Stimulated activated CD8-positive, alpha-beta memory T cell treated with anti-CD3 and anti-CD28 coated beads, Interleukin-15, amount 100 ng/mL, for 4 hours (primary cell): ENCODE measurements around the gene METTL5.
"Not testable (repeated sequence)": the region's sequence is repeated elsewhere in the genome, so short reads cannot be mapped to it uniquely, and the experiment has no call there.

ENCODE experiments used
- DNase-seq, 2 donors: peaks; one replicate each; pipeline ENCODE4 v3.0.0-alpha.2; 2020; ENCODE audit warnings: low read depth in 2 of 2

The METTL5 gene

DNA sequence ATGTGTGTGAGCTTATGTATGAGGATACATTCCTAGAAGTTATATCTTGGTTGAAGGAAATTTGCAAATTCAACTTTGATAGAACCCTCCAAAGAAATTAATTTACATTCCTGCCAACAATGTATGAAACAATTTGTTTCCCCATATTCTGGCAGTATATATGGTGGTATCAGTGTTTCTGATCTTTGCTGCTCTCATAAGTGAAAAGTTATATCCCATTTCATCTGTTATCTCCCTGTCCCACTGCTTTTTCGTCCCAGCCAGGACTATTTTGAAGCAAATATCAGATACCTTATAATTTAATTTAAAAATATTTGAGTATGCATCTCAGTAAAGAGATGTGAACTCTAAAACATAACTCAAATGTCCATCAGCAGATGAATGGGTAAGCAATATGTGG, 9.7 kb upstream of the METTL5 start:
- no peak for DNase-seq

DNA sequence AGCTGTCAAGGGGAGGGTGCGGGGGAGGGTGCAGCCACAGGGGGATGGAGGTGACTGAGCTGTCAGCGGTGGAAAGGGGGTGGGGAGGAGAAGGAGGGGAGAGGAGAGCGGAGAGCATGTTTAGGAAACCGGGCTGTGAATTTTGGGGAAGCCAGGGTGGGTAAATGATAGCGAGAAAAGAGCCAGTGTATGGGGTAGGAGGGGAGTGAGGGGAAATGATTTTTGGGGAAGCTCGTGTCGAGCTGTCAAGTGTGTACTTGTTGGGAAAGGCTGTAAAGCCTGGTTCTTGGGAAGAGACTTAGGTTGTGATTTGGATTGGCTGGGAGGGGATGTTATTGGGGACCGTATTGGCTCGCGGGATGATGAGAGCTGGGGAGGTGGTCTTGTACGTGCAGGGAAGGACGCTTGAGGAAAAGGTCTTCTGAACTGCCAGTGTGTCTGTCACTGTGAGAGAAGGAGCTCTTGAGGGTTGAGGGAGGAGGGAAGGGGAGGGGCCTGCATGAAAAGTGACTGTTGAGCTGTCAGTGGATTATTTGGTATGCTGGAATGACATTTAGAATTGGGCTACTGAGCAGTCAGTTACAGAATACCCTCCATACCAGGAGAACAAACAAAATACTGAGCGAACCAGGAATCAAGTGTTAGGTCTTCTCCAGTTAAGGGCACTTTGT, 3.6 kb upstream of the METTL5 start:
- peak in 1 of 2 donors; percentile 34 for DNase-seq

GRCh38 chr2:169827272-169828140, 2.8 kb upstream of the METTL5 start, which contains the start of gene UBR3:
TSS of gene UBR3 (plus strand) at chr2:169827454. CDS start at chr2:169827508, 54 bp downstream.
- DNase-seq, result peak; percentile 69 to 77

DNA sequence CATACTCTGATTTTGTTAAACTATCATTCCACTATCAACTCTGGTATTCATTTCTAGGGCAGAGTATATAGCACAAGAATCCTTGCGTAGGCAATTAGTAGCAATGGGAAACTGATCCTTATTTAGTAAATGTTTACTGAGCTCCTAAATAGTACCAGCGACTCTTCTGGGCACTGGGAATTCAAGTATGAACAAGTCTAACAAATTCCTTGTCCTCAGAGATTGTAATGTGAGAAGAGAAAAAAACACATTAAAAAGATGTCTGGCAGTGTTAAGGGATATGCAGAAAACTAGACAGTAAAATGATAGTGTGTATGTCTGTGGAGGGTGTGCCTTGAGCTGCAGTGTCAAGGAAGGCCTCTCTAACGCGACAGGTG, 721 bp downstream of the METTL5 start:
- DNase-seq, result no peak

DNA sequence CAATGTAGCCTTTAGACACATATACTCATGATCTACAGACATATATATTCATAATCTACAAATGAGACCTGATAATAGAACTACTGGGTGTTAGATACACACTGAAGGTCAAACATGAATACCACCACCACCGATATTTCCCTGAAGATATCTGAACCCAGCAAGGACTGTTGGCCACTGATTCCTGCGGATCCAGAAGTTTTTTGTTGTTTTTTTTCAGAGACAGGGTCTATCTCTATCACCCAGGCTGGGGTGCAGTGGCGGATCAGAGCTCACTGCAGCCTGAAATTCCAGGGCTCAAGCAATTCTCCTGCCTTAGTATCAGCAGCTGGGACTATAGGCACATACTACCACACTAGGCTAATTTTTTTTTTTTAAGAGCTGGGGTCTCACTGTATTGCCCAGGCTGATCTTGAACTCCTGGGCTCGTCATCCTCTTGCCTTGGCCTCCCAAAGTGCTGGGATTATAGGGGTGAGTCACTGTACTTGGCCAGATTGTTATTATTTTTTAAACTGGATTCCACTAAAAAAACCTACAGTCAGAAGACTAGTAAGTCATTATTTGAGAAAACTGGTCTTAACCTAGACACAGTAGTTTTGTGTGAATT, 1.8 kb downstream of the METTL5 start:
- no peak for DNase-seq

DNA sequence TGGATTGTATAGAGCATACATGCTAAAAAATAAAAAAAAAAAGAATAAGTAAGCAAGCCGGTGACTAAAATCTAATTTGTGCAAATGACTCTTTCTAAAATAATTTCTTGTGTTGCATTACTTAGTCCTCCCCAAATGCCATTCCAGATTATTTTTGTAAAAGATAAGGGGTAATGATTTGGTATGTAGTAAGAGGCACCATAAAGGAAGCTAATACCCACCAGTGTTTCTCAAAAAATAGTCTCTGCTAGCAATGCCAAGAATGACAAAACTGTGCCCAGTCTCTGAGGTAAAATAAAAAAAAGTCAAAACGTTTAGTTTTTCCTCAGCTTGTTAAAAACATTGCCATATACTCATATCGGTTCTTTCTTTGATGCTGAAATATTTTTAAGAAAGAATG, 2.7 kb downstream of the METTL5 start:
- DNase-seq, result no peak

DNA sequence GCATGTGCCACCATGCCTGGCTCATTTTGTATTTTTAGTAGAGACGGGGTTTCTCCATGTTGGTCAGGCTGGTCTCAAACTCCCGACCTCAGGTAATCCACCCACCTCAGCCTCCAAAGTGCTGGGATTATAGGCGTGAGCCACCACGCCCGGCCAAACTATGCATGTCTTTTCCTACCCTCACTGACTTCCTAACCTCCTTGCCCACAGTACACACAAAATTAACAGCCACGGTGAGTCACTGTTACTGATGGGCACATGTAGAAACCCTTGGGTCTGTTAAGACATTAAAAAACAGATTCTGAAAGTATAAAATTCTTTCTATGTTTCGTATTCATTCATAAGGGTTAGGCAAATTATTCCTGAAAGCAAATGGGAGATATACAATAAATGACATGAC, 4.6 kb downstream of the METTL5 start:
- DNase-seq, result not testable (repeated sequence)

DNA sequence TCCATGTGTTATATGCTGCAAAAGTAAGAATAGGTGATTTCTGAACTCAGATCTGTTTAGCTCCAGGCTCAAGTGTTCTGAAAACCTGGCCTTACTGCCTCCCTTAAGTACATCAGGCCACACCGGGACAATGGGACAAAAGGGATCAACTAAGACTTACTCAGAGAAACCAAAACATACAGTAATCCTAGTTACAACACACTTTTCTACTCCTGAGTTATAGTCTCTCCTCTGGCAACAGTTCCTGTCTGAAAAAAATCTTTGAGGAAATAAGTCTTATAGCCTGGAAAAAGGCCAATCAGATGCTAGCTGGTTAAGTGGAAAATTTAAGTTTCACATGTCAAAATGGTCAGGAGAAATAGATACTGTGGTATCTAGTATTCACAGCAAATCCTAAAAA, 5.6 kb downstream of the METTL5 start:
- DNase-seq, result no peak

DNA sequence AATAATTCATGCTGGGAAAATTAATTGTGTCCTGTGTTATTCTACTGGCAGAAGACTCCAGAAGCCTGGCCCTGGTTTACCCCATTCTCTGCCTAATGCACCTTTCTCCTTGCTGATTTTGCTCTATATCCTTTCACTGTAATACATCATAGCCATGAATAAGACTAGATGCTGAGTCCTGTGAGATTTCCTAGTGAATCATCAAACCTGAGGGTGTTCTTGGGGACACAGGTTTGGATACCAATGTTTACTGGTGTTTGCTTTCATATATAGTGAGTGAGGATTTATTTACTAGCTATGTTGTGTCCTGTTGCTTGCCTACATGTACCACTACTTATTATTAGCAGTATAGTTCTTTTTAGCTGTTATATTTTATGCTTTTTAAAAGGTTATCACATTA, 6.5 kb downstream of the METTL5 start:
- no peak for DNase-seq

GRCh38 chr2:169817369-169817768, 7.3 kb downstream of the METTL5 start:
- DNase-seq, result not testable (repeated sequence)

- DNase-seq, result not testable (repeated sequence)
Observed at GRCh38 chr2:169816961-169817360, 7.7 kb downstream of the METTL5 start.

DNA sequence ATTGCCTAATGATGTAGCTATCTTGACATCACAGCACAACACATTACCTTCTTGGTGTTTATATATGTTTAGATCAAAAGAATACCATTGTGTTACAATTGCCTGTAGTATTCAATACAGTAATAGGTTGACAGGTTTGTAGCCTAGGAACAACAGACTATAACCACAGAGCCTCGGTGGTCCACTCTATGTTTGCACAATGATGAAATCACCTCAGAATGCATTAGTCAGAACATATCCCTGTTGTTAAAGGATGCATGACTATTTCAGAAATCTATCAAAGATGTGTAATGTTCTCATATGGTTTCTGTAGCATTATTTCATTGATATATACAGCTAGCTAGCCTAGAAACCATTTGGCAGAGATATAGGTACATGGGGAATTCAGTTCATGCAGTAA, 8.9 kb downstream of the METTL5 start:
- DNase-seq, result no peak

GRCh38 chr2:169808221-169808620, 16.5 kb downstream of the METTL5 start:
- DNase-seq, result no peak

DNA sequence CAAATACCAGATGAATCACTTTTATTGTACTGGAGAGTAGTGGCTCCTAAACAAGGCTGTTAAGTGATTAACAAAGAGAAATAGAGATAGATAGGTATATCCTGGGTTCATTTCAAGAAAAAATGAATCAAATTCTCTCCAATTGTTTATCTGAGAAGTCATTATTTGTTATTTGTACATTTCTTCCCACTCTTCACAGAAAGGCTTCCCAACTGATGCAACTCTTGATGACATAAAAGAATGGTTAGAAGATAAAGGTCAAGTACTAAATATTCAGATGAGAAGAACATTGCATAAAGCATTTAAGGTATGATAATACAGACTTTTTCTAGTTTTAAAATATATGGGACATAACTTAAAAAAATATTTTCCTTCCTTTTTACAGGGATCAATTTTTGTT, 18.1 kb downstream of the METTL5 start:
- no peak for DNase-seq

- DNase-seq, result no peak
Observed at GRCh38 chr2:169803480-169803879, 21.2 kb downstream of the METTL5 start.

DNA sequence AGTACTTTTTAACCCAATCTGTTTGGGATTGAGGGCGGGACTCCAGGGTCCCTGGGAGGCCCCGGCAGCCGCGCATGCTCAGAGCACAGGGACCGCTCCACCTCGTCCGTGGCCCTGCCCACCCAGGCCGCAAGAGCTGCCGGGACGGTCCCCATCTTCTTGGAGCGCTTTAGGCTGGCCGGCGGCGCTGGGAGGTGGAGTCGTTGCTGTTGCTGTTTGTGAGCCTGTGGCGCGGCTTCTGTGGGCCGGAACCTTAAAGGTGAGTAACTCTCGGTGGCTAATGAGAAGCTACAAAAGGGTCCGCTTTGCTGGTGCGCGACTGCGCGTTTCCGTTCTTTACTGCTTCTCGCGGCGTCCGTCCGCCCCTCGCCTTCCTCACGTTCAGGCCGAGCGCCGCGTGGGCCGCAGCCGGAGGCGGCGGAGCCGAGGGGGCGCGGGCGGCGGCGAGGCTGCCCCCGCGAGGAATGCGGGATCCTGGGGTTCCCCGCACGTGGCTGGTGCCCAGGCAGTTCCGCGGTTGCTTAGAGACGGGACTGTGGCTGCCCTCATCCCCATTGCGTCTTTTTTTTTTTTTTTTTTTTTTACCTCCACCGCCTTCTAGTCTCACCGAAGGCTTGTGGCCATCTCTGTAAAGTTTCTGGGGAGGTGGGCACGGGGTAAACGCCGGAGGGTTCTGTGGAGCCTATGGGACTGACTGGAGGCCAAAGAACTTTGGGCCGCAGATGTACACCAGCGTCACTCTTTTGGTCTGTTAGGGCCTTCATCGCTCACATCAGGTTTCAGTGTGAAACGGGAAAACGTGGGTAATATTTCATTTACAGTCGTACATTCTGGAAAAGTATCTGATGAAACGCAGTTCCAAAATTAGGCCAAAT, 25.8 kb downstream of the METTL5 start, which contains the start of gene SSB:
SSB (plus strand) TSS at position 154 of the 875 bp plus-strand sequence. CDS start 2,090 bp downstream, outside the sequence.
- DNase-seq, result peak; percentile 86 to 90

- DNase-seq, result no peak
Observed at GRCh38 chr2:169798397-169798717, 26.3 kb downstream of the METTL5 start.

DNA sequence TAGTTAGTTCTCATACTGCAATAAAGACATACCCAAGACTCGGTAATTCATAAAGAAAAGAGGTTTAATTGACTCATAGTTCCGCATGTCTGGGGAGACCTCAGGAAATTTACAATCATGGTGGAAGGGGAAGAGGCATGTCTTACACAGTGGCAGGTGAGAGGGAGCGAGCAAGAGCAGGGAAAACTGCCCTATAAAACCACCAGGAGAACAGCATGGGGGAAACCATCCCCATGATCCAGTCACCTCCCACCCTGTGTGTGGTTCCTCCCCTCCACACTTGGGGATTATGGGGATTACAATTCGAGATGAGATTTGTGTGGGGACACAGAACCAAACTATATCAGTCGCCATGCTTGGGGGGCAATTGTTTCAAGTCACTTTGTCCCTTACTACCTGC, 27.1 kb downstream of the METTL5 start:
- DNase-seq, result no peak

GRCh38 chr2:169796441-169796840, 28.3 kb downstream of the METTL5 start:
- no peak for DNase-seq

DNA sequence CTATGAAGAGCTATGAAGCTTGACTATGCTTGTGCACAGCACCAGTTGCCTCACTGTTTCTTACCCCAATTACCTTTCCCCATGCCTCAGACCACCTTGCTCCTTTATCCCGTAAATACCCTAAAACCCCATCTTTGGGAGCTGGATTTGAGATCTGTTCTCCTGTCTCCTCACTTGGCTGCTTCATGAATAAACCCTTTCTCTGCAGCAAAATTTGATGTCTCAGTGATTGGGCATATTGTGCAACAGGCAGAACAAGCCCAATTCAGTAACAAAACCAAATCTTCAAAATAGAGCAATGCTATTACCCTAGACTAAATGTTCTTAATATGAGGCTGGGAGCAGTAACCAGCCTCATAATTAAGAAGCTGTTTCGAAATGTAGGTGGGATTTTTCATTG, 29.5 kb downstream of the METTL5 start:
- DNase-seq, result no peak

DNA sequence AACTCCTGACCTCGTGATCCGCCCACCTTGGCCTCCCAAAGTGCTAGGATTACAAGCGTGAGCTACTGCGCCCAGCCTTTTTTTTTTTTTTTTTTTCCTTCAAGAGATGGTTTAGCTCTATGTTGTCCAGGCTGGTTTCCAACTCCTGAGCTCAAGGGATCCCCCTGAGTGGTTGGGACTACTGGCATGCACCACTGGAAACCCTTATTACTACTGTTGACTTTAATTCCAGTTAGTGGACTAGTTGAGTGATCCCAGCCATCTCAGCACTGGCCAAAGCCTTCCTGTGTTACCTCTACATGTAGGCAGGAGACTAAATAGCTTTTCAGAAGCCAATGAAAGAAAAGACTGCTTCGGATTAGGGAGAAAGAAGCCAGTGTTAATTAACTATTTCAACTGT, 34.1 kb downstream of the METTL5 start:
- no peak for DNase-seq

GRCh38 chr2:169782513-169782912, 42.2 kb downstream of the METTL5 start:
- no peak for DNase-seq
